ENCODE measurements around the gene TIMM29.

DNA sequence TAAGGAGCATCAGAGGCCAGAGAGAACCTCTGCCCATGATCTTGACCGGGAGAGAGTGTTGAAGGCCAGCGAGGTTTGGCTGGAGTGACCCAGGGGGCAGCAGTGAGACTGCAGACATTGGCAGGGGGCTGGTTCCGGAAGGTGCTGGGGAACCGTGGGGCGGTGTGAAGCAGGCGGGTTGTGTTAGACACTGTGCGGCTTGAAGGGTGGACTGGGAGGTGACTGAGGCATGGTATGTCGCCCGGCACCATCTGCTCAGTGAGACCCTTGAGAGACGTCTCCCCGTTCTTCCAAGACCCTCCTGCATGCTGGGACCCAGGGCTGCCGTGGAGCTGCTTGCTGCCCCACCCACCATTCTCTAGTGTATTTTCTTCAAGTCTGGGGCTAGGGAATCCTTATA is 32.7 kb upstream of the TIMM29 start:
- TF ChIP-seq, protein P1, sequence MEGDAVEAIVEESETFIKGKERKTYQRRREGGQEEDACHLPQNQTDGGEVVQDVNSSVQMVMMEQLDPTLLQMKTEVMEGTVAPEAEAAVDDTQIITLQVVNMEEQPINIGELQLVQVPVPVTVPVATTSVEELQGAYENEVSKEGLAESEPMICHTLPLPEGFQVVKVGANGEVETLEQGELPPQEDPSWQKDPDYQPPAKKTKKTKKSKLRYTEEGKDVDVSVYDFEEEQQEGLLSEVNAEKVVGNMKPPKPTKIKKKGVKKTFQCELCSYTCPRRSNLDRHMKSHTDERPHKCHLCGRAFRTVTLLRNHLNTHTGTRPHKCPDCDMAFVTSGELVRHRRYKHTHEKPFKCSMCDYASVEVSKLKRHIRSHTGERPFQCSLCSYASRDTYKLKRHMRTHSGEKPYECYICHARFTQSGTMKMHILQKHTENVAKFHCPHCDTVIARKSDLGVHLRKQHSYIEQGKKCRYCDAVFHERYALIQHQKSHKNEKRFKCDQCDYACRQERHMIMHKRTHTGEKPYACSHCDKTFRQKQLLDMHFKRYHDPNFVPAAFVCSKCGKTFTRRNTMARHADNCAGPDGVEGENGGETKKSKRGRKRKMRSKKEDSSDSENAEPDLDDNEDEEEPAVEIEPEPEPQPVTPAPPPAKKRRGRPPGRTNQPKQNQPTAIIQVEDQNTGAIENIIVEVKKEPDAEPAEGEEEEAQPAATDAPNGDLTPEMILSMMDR (IDR thresholded peaks at IDR 0.05): no peak
- no peak for TF ChIP-seq POLR2A (IDR thresholded peaks at IDR 0.05)
- no peak for TF ChIP-seq POLR2AphosphoS5 (IDR thresholded peaks at IDR 0.05)
- TF ChIP-seq EP300 (IDR thresholded peaks at IDR 0.05): no peak

Measured in sigmoid colon (tissue), 4 donors.